Psoas muscle (tissue), 8 donors: ENCODE data around the gene UGT1A10. TPM values are rescaled to one million over a fixed set of nuclear protein-coding genes. Genes with fewer than 3 reads are reported as not detected.
A peak's percentile ranks its signal among the peaks of the same experiment; 100 is the strongest.
"Not testable (repeated sequence)": the region's sequence is repeated elsewhere in the genome, so short reads cannot be mapped to it uniquely, and the experiment has no call there.

Source experiments
- ATAC-seq, 4 donors: fragments of 200-7000 bp; cut with Tn5 transposase; one replicate each; pipeline ENCODE4 v1.9.1; 2020; ENCODE audit warnings: moderate library complexity in 3 of 4, mild to moderate bottlenecking in 2 of 4
- DNase-seq, 2 donors: peaks; one replicate each; pipeline ENCODE4 v3.0.0-alpha.2; 2020
- H3K27ac ChIP-seq: fragments of 200-600 bp; one replicate; pipeline ENCODE4 v1.8.0; 2022
- H3K27me3 ChIP-seq, 3 donors: fragments of 200-600 bp in 1 of 3; one replicate each; pipeline versions ENCODE4 v1.6.1 to v1.8.0; 2013 to 2022; ENCODE audit warnings: low read length in 2 of 3, mild to moderate bottlenecking in 2 of 3, moderate library complexity in 1 of 3; ENCODE audit not compliant: insufficient read depth in 3 of 3
- H3K36me3 ChIP-seq, 2 donors: fragments of 200-600 bp in 1 of 2; one replicate each; pipeline versions ENCODE4 v1.6.1 to v1.8.0; 2013 to 2022; ENCODE audit warnings: low read depth in 1 of 2, mild to moderate bottlenecking in 1 of 2, moderate library complexity in 1 of 2; ENCODE audit not compliant: insufficient read depth in 1 of 2
- H3K4me1 ChIP-seq: fragments of 200-600 bp; one replicate; pipeline ENCODE4 v1.8.0; 2022
- H3K4me3 ChIP-seq: fragments of 200-600 bp; one replicate; pipeline ENCODE4 v1.8.0; 2022; ENCODE audit warnings: mild to moderate bottlenecking
- H3K9me3 ChIP-seq: fragments of 200-600 bp; one replicate; pipeline ENCODE4 v1.8.0; 2022
- CTCF ChIP-seq: fragments of 200-600 bp; IDR thresholded peaks from one replicate; pipeline ENCODE4 v1.8.0; 2022; ENCODE audit warnings: antibody characterized with exemption
- WGBS, 3 donors: extraction: QIAGEN DNeasy Blood & Tissue Kit; methylation state at CpG; one replicate each; pipeline versions ENCODE4 v1.1.6 to v1.1.7; 2013; 5-methylcytosine and 5-hydroxymethylcytosine counted together
- intact Hi-C, 2 donors: fragments of 100-400 bp; cut with DNase I; formaldehyde crosslinking; loops; one replicate each; pipeline versions ENCODE4 v1.11.0 to v1.14.2; 2022
- polyA plus RNA-seq, 3 donors: library from polyadenylated mRNA; stranded (reverse); fragments of 200-250 nt; gene quantifications; one replicate each; pipeline ENCODE4 v1.2.3, GENCODE V29; 2013
- total RNA-seq, 4 donors: library from RNA; stranded (reverse); fragmentation: NEBNext Ultra II Directional in 2 of 4; extraction: Animal tissue kit (Norgen Biotek cat#: 25700) in 2 of 4; gene quantifications; one replicate each; pipeline versions ENCODE4 v1.2.1 to v1.2.4, GENCODE V29; 2021 to 2023
- donor health status: healthy with polysubstance abuse.
- donor health status: DM: no; HTN: no; CAD: no; lungs with moderate emphysema.
- donor health status: Bipolar disorder and iron deficiency.
- donor health status: healthy.
- donor health status: DM: yes; HTN: yes; CAD: no.
- donor health status: DM: no; HTN: no; CAD: no.
- donor health status: DM: no; HTN: no; CAD: no.
- donor health status: DM: yes; HTN: yes; CAD: no.

Gene UGT1A10
- total and polyA plus RNA-seq, 7 donors = 0.03 TPM; not detected in 6

- Histone ChIP-seq H3K4me3 (no peak overlapping the region), H3K27ac (no peak overlapping the region), H3K9me3 (peaks cover 2% of the 10 kb centered on the region), H3K4me1 (no peaks in the 10 kb centered on the region), H3K27me3 (no peaks in the 10 kb centered on the region), H3K36me3 (no peaks in the 10 kb centered on the region)
- 80 to 81% (median 81%) methylated on average over 8 of the region's 8 CpGs for WGBS, 3 donors
- intact Hi-C loops = no loop called here
- no peak for TF ChIP-seq CTCF
- DNase-seq (no peak), ATAC-seq (no peak)
Observed at GRCh38 chr2:233699424-233700027, 63.3 kb downstream of the UGT1A10 start.

- no peaks in the 10 kb centered on the region for H3K36me3 ChIP-seq
- no peak for TF ChIP-seq CTCF
- no peaks in the 10 kb centered on the region for H3K4me1 ChIP-seq
- peaks cover 2% of the 10 kb centered on the region for H3K9me3 ChIP-seq
- no peak overlapping the region for H3K4me3 ChIP-seq
- peaks cover 0 to under 1% (median 0%) of the 10 kb centered on the region in 3 donors for H3K27me3 ChIP-seq
- no peak overlapping the region for H3K27ac ChIP-seq
- intact Hi-C loops = no loop called here
- WGBS, 3 donors = 38 to 49% (median 40%) methylated on average over 1 of the region's 1 CpG
- ATAC-seq (no peak), DNase-seq (no peak)
Observed at GRCh38 chr2:233700028-233700635, 63.9 kb downstream of the UGT1A10 start.

- H3K9me3 ChIP-seq, intact Hi-C loops, H3K4me3 ChIP-seq, H3K36me3 ChIP-seq, ATAC-seq, DNase-seq, H3K27me3 ChIP-seq, H3K4me1 ChIP-seq, H3K27ac ChIP-seq: not testable (repeated sequence)
- WGBS, 3 donors = 94 to 98% (median 98%) methylated on average over 5 of the region's 5 CpGs
Observed at GRCh38 chr2:233700842-233701241, 64.6 kb downstream of the UGT1A10 start.

- H3K9me3 ChIP-seq = peaks cover 2% of the 10 kb centered on the region
- DNase-seq (no peak), ATAC-seq (no peak)
- H3K4me3 ChIP-seq = no peak overlapping the region
- intact Hi-C loops = no loop called here
- no peaks in the 10 kb centered on the region for H3K36me3 ChIP-seq
- no peak overlapping the region for H3K27ac ChIP-seq
- no peaks in the 10 kb centered on the region for H3K4me1 ChIP-seq
- no peak for TF ChIP-seq CTCF
- WGBS, 3 donors = 71 to 79% (median 75%) methylated on average over 3 of the region's 3 CpGs
- H3K27me3 ChIP-seq = peaks cover 0 to 4% (median 0%) of the 10 kb centered on the region in 3 donors
Observed at GRCh38 chr2:233702238-233702637, 66.0 kb downstream of the UGT1A10 start.

- DNase-seq (peak in 1 of 2 donors; percentile 16), ATAC-seq (peak in 3 of 4 donors; percentile 33 to 40 (median 36))
- no peaks in the 10 kb centered on the region for H3K4me1 ChIP-seq
- H3K36me3 ChIP-seq = no peaks in the 10 kb centered on the region
- peaks cover 2% of the 10 kb centered on the region for H3K9me3 ChIP-seq
- no peak for TF ChIP-seq CTCF
- no peak overlapping the region for H3K4me3 ChIP-seq
- intact Hi-C loops = no loop called here
- WGBS, 3 donors = 18 to 44% (median 22%) methylated on average over 4 of the region's 4 CpGs
- no peak overlapping the region for H3K27ac ChIP-seq
- H3K27me3 ChIP-seq = peaks cover 0 to 4% (median 0%) of the 10 kb centered on the region in 3 donors
Observed at GRCh38 chr2:233705911-233706506, 69.8 kb downstream of the UGT1A10 start.
